Esophagus mucosa (tissue), 1 donor: ENCODE data around the gene HNRNPA0. TPM values are rescaled to one million over a fixed set of nuclear protein-coding genes. Genes with fewer than 3 reads are reported as not detected.
"Not testable (repeated sequence)": the region's sequence is repeated elsewhere in the genome, so short reads cannot be mapped to it uniquely, and the experiment has no call there.

Experiments used
- ATAC-seq: fragments of 200-7000 bp; cut with Tn5 transposase; one replicate; pipeline ENCODE4 v1.9.1; 2020
- total RNA-seq: library from RNA; stranded (reverse); gene quantifications from one replicate; pipeline ENCODE4 v1.2.4, GENCODE V29; 2023
- donor health status: DM: yes; HTN: yes; CAD: no.

The HNRNPA0 gene
- total RNA-seq, result 17.9 TPM

- peak; percentile 97 for ATAC-seq
These were observed at the start of gene HNRNPA0 for GRCh38 chr5:137754188-137754960. HNRNPA0 (minus strand) TSS chr5:137754363; CDS start chr5:137754066, 297 bp downstream.

GRCh38 chr5:137802282-137803210 is 48.4 kb upstream of the HNRNPA0 start:
- no peak for ATAC-seq

- no peak for ATAC-seq
These were observed 46.7 kb upstream of the HNRNPA0 start for GRCh38 chr5:137800700-137801411.

- no peak for ATAC-seq
These were observed 42.1 kb upstream of the HNRNPA0 start for GRCh38 chr5:137796279-137796678.

GRCh38 chr5:137794863-137795262 is 40.7 kb upstream of the HNRNPA0 start:
- no peak for ATAC-seq

GRCh38 chr5:137792303-137792702 is 38.1 kb upstream of the HNRNPA0 start:
- ATAC-seq, result no peak

- no peak for ATAC-seq
These were observed 37.6 kb upstream of the HNRNPA0 start for GRCh38 chr5:137791799-137792198.

- no peak for ATAC-seq
These were observed 37.2 kb upstream of the HNRNPA0 start for GRCh38 chr5:137791387-137791786.

- ATAC-seq, result not testable (repeated sequence)
These were observed 34.4 kb upstream of the HNRNPA0 start for GRCh38 chr5:137788560-137788959.

- ATAC-seq, result no peak
These were observed 28.9 kb upstream of the HNRNPA0 start for GRCh38 chr5:137782984-137783536.

- no peak for ATAC-seq
These were observed 27.9 kb upstream of the HNRNPA0 start for GRCh38 chr5:137782055-137782454.

GRCh38 chr5:137778772-137779564 is 24.8 kb upstream of the HNRNPA0 start:
- ATAC-seq, result no peak

- not testable (repeated sequence) for ATAC-seq
These were observed 13.8 kb upstream of the HNRNPA0 start for GRCh38 chr5:137767937-137768336.

GRCh38 chr5:137761566-137761965 is 7.4 kb upstream of the HNRNPA0 start:
- no peak for ATAC-seq

GRCh38 chr5:137760719-137761516 is 6.8 kb upstream of the HNRNPA0 start:
- ATAC-seq, result no peak

- ATAC-seq, result no peak
These were observed 6.1 kb upstream of the HNRNPA0 start for GRCh38 chr5:137760294-137760693.

GRCh38 chr5:137758715-137759306 is 4.6 kb upstream of the HNRNPA0 start:
- ATAC-seq, result no peak

- no peak for ATAC-seq
These were observed 4.0 kb upstream of the HNRNPA0 start for GRCh38 chr5:137758121-137758520.

GRCh38 chr5:137757634-137758033 is 3.5 kb upstream of the HNRNPA0 start:
- no peak for ATAC-seq
